A549 (cell line): ENCODE results near the gene GIMAP2.

Source experiments
- CEBPB ChIP-seq, 2 experiments: fragments of >200 bp in 1 of 2; sonication (Bioruptor Twin) in 1 of 2; formaldehyde crosslinking in 1 of 2; IDR thresholded peaks; 2 replicates each; pipeline ENCODE4 v1.6.1; 2012 to 2016
- CTCF ChIP-seq: fragments of >200 bp; sonication (Bioruptor Twin); formaldehyde crosslinking; IDR thresholded peaks from 3 replicates; pipeline ENCODE4 v1.5.1; 2016
- EP300 ChIP-seq, 2 experiments: fragments of >200 bp; sonication (Bioruptor Twin); formaldehyde crosslinking; IDR thresholded peaks; 2 replicates in 1 of 2; 3 replicates in 1 of 2; pipeline ENCODE4 v1.6.1; 2016 to 2017
- HEYL ChIP-seq: fragments of 250-450 bp; sonication (Bioruptor Pico); IDR thresholded peaks from 2 replicates; pipeline ENCODE4 v1.8.0; 2021; ENCODE audit warnings: mild to moderate bottlenecking, moderate library complexity
- JUN ChIP-seq, 2 experiments: fragments of >200 bp; sonication (Bioruptor Twin); formaldehyde crosslinking; IDR thresholded peaks; 2 replicates in 1 of 2; 3 replicates in 1 of 2; pipeline ENCODE4 v1.6.1; 2016 to 2017
- KDM1A ChIP-seq: fragments of 200-600 bp; sonication (generic); IDR thresholded peaks from 2 replicates; pipeline ENCODE4 v1.6.1; 2016; ENCODE audit warnings: low read depth, mild to moderate bottlenecking
- KDM5A ChIP-seq: fragments of 200-600 bp; sonication (generic); IDR thresholded peaks from 2 replicates; pipeline ENCODE4 v1.6.1; 2016; ENCODE audit warnings: antibody characterized with exemption, mild to moderate bottlenecking
- NR3C1 ChIP-seq: fragments of >200 bp; sonication (Bioruptor Twin); formaldehyde crosslinking; IDR thresholded peaks from 3 replicates; pipeline ENCODE4 v1.6.1; 2017
- PBX3 ChIP-seq: IDR thresholded peaks from 2 replicates; pipeline ENCODE4 v1.6.1; 2012
- POLR2A ChIP-seq: IDR thresholded peaks from 2 replicates; pipeline ENCODE4 v1.6.1; 2012; ENCODE audit warnings: mild to moderate bottlenecking, low read length
- RCOR1 ChIP-seq: fragments of 150-350 bp; IDR thresholded peaks from 2 replicates; pipeline ENCODE4 v1.6.1; 2014; ENCODE audit warnings: antibody characterized with exemption, low read length, low read depth
- SMC3 ChIP-seq: fragments of >200 bp; sonication (Bioruptor Twin); formaldehyde crosslinking; IDR thresholded peaks from 3 replicates; pipeline ENCODE4 v1.6.1; 2018; ENCODE audit warnings: inconsistent platforms
- ZFP36 ChIP-seq: fragments of 450-650 bp; IDR thresholded peaks from 2 replicates; pipeline ENCODE4 v1.6.1; 2014; ENCODE audit warnings: borderline replicate concordance; ENCODE audit not compliant: partially characterized antibody

- TF ChIP-seq NR3C1, result no peak
- TF ChIP-seq CTCF, result no peak
- no peak for TF ChIP-seq PBX3
- TF ChIP-seq KDM1A, result no peak
- TF ChIP-seq JUN (IDR thresholded peaks at IDR 0.05), result no peak
- no peak for TF ChIP-seq EP300 (IDR thresholded peaks at IDR 0.05)
- no peak for TF ChIP-seq KDM5A
- no peak for TF ChIP-seq POLR2A
- TF ChIP-seq RCOR1, result no peak
- no peak for TF ChIP-seq HEYL (CRISPR knock-in tag)
- no peak for TF ChIP-seq SMC3
- TF ChIP-seq CEBPB (IDR thresholded peaks at IDR 0.05), result no peak
- no peak for TF ChIP-seq ZFP36
These were observed 16.5 kb upstream of the GIMAP2 start for GRCh38 chr7:150668977-150669376.
